ENCODE results near the gene ZSCAN22.
"Not testable (repeated sequence)": the region's sequence is repeated elsewhere in the genome, so short reads cannot be mapped to it uniquely, and the experiment has no call there.

Gene ZSCAN22

GRCh38 chr19:58362272-58362994 lies 35.6 kb downstream of the ZSCAN22 start, which contains the start of gene ZNF497:
Gene ZNF497, minus strand, starts transcription at chr19:58362751. Its CDS starts 5,116 bp downstream, at chr19:58357635.
- intact Hi-C loops (cut with DNase I): no loop called here
- DNase-seq: peak; percentile 94 to 99 (median 98)

DNA sequence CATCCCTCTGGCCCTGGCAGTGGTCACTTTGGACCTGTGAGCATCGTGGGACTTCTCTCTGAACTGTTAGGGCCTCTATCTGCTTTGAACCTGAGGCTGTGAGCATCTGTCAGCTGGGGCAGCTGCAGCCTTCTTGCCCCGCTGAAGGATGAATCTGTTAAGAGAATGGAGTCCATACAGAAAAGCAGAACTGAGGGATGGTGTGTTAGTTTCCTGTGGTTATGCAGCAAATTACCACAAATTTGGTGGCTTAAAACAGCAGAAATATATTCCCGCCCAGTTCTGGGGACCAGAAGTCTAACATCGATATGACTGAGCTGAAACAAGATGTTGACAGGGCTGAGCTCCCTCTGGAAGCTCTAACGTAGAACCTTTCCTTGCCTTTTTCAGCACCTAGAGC lies 37.4 kb downstream of the ZSCAN22 start:
- intact Hi-C loops (cut with DNase I): no loop called here
- no peak for DNase-seq

- DNase-seq: peak in 1 of 42 donors; percentile 3
- intact Hi-C loops (cut with DNase I): no loop called here
These were observed 40.0 kb downstream of the ZSCAN22 start for GRCh38 chr19:58366585-58367430.

GRCh38 chr19:58367698-58368454 lies 41.1 kb downstream of the ZSCAN22 start:
- peak in 1 of 42 donors; percentile 1 for DNase-seq
- intact Hi-C loops (cut with DNase I): no loop called here

- intact Hi-C loops (cut with DNase I): no loop called here
- peak in 1 of 42 donors; percentile 1 for DNase-seq
These were observed 42.0 kb downstream of the ZSCAN22 start for GRCh38 chr19:58368561-58369360.

DNA sequence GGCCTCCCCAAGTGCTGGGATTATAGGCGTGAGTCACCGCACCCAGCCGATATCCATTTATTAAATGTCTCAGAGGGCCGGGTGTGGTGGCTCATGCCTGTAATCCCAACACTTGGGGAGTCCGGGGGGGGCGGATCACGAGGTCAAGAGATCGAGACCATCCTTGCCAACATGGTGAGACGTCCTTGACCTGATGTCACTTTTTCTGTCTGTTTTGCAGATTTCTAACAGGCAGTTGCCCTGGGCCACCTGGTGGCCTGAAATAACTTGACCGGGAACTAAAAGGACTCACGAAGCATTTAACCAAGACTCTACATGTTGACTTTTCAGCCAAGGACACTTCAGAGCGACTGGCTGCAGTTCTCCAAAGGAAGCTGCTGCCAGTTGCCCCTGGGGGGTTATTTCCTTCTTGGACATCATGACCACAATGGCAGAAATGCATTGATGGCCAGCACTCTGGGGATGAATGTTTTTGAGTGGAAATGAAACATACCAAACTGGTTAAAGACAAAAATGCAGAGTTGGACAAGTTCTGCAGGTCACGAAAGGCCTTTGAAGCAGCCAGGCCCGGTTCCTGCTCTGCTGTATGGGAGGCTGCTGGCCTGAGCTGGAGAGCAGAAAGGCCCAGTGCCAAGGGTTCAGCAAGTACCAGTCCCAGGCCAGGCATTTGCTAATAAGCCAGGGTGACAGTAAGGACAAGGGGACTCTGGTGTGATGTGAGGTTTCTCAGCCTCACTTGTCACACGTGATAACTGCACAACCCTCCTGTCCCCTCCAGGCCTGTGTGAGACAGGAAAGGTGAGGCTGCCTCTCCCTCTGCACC lies 45.7 kb downstream of the ZSCAN22 start:
- intact Hi-C loops (cut with DNase I): no loop called here
- DNase-seq: peak in 2 of 42 donors; percentile 28 to 37

DNA sequence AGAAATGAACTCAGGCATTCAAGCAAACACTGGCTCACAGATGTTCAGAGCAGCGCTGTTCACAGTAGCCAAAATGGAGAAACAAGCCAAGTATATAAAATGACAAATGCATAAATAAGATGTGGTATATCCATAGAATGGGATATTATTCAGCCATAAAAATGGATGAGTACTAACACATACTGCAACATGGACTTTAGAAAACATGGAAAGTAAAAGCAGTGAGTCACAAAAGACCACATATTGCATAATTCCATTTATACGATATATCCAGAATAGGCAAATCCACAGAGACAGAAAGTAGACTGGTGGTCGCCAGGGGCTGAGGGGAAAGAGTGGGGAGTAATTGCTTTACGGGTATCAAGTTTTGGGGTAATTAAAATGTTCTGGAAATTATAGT lies 47.4 kb downstream of the ZSCAN22 start:
- no peak for DNase-seq
- intact Hi-C loops (cut with DNase I): no loop called here

GRCh38 chr19:58376724-58377123 lies 49.9 kb downstream of the ZSCAN22 start:
- intact Hi-C loops (cut with DNase I); DNase-seq: not testable (repeated sequence)

- DNase-seq: no peak
- intact Hi-C loops (cut with DNase I): no loop called here
These were observed 52.5 kb downstream of the ZSCAN22 start for GRCh38 chr19:58379246-58379645.

DNA sequence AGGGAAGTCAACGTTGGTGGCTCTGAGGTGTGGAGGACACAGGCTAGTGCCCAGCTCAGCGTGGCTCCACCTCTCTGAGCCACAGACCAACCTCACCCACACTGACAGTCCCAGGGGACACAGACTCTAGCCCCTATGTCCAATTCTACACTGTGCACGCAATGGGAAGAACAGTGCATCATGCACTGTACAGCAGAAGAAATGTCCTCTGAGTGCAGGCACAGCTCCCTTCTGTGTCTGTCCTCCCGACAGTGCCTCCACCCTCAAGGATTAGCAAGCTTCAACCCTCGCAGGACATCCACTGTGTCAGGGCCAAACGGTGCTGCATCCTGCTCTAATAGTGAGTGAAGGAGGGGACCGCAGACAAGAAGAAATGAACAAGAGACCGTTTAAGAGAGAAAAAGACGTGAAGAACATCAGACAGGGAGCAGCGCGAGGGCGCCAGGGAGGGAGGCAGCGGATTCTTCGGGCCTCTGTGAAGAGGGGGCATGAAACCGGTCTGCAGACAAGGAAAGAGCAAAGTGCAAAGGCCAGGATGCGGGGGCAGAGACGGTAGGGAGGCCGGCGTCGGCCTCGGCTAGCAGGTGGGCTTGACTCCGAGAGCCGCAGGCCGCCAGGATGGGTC lies 53.4 kb downstream of the ZSCAN22 start:
- intact Hi-C loops (cut with DNase I): loop anchor here (2.0 kb wide), 1 partner anchor 53 kb away; the partner anchor contains the start of gene ZSCAN22
- DNase-seq: peak in 3 of 42 donors; percentile 12 to 34 (median 26)

DNA sequence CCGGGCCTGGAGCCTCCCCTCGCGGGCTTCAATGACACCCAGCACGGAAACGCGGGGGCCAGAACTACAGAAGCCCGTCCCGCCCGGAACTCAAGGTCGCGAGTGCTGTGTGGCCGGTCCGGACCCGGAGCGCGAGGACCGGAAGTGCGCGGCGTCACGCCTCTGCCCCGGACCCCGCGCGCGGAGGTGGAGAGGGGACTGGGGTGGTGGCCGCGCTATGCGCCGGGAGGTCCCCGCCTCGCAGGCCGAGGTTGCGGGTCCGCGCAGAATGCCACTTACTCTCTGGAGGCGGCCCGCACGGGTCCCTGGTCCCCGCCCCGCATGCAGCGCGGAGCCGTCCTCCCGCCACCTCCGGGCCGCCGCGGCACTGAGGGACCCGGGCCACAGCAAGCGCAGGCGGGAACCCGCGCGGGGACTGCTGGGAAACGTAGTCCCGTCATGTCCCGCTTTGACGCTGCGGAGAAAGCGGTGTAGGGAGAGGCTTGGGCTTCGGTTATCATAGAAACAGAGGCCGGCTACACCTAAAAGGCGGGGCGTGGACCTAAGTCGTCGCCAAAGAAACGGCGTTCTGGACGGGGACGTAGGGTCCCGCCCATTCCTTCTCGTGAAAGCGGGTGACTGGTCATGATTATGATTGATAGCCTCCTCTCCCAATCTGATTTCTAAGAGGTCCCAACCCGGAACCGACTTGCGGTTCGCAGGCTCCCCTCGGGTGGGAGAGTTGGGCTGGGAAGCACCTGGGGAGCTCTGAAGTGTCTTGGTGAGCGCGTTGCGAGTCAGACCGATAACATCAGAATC lies 54.1 kb downstream of the ZSCAN22 start, which contains the start of gene ZNF837:
ZNF837 (minus strand) TSS at position 369 of the 798 bp plus-strand sequence. CDS start 11,698 bp downstream, outside the sequence.
- intact Hi-C loops (cut with DNase I): loop anchor here (2.0 kb wide), 1 partner anchor 54 kb away; the partner anchor contains the start of gene ZSCAN22
- DNase-seq: peak; percentile 96 to 100 (median 99)

DNA sequence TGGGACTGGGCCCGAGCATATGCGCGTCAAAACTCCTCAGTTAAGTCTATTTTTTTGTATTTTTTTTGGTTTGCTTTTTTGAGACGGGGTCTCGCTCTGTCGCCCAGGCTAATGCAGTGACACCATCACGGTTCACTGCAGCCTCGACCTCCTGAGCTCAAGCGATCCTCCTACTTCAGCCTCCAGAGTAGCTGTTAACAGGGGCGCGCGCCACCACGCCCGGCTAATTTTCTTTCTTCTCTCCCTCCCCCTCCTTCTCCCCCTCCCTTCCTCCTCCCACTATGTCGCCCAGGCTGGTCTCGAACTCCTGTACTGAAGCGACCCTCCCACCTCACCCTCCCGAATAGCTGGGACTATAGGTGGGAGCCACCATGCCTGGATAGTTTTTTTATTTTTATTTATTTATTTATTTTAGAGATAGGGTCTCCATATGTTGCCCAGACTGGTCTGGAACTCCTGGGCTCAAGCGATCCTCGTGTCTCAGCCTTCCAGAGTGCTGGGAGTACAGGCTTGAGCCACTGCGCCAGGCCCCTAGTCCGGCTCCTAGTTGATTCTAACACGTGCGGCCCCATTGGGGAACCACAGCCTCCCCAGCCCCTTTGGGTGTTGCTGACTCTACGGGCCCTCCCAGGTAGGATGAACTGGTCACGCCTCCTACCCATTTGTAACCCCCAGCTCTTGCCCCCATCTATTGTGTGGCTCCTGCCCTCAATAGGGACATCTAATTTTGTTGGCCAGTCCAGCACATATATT lies 54.8 kb downstream of the ZSCAN22 start:
- intact Hi-C loops (cut with DNase I): loop anchor here (2.0 kb wide), 1 partner anchor 55 kb away; the partner anchor contains the start of gene ZSCAN22
- DNase-seq: no peak

DNA sequence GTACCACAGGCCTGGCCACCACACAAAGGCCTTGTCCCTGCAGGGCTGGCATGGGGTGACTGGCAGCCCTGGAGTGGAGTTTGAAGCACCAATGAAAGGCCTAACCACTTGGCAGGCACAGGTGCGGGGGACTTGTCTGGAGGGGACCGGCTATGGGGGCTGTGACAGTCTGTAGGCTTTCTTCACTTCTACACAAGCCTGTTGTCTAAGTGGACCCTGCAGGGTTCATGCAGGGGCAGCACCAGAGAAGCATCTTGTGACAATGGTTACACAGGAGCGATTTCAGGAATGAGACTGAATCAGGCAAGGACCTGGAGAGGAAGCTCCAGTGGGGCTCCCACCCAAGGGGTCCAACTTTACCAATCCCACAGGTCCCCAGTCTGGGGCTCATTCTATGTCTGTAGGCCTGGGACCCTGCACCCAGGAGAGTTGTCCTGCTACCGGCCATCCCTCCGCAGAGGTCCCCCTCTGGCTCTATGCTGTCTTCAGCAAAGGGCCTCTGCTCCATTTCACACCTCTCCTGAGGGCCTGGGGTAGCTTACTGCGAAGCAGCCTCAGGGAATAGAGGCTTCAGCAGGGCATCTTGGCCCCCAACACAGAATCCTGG lies 56.3 kb downstream of the ZSCAN22 start:
- DNase-seq: no peak
- intact Hi-C loops (cut with DNase I): no loop called here

DNA sequence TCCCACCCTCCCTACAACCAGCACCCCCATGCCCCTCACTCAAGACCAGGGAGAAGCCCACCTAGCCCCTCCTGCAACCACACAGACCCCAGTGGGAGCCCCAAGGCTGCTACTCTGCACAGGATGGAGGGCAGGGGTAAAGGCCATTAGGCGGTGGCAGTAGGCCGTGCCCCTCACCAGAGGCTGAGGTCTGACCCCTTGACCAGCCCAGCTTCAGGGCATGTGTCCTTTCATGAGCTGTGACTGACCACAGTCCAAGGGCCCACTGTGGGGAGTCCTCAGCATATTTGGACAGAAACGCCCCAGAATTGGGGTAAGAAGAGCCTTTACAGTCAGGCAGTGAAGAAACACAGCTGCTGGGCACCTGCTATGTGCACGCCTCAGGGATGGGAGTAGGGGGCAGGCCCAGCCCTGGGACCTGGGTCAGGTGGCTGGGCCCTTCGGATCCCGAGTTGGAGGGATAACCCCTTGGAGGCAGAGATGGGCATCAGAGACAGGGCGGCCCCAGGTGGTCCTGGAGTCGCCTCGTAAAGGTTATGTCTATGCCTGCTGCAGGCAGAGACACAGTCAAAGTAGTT lies 58.6 kb downstream of the ZSCAN22 start:
- intact Hi-C loops (cut with DNase I): no loop called here
- DNase-seq: no peak
